ENCODE results near the gene GPR107. TPM values are rescaled to one million over a fixed set of nuclear protein-coding genes. Genes with fewer than 3 reads are reported as not detected.
A peak's percentile ranks its signal among the peaks of the same experiment; 100 is the strongest.

GPR107 gene
- total RNA-seq, 6 experiments from 2014 or later = 12.6 to 18.2 (median 14.5) TPM

GRCh38 chr9:130124085-130124860 lies 70.6 kb downstream of the GPR107 start:
- TF ChIP-seq, protein P1, sequence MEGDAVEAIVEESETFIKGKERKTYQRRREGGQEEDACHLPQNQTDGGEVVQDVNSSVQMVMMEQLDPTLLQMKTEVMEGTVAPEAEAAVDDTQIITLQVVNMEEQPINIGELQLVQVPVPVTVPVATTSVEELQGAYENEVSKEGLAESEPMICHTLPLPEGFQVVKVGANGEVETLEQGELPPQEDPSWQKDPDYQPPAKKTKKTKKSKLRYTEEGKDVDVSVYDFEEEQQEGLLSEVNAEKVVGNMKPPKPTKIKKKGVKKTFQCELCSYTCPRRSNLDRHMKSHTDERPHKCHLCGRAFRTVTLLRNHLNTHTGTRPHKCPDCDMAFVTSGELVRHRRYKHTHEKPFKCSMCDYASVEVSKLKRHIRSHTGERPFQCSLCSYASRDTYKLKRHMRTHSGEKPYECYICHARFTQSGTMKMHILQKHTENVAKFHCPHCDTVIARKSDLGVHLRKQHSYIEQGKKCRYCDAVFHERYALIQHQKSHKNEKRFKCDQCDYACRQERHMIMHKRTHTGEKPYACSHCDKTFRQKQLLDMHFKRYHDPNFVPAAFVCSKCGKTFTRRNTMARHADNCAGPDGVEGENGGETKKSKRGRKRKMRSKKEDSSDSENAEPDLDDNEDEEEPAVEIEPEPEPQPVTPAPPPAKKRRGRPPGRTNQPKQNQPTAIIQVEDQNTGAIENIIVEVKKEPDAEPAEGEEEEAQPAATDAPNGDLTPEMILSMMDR (IDR thresholded peaks at IDR 0.05) = no peak
- TF ChIP-seq POLR2A (IDR thresholded peaks at IDR 0.05) = no peak
- no peaks in the 10 kb centered on the region for H3K4me1 ChIP-seq
- no peaks in the 10 kb centered on the region for H3K27me3 ChIP-seq
- H3K9me3 ChIP-seq = no peaks in the 10 kb centered on the region
- H3K27ac ChIP-seq = no peak overlapping the region
- H3K4me3 ChIP-seq = no peak overlapping the region
- no peak for ATAC-seq
- intact Hi-C loops (cut with DNase I) = no loop called here
- 71% methylated on average over 6 of the region's 7 CpGs for WGBS (ENCODE audit: insufficient coverage, low coverage, low lambda C conversion rate, missing lambda C conversion rate)
- H3K36me3 ChIP-seq = peaks cover 0 to 12% (median 5%) of the 10 kb centered on the region in 4 donors
- DNase-seq = no peak

GRCh38 chr9:130126721-130127433 lies 73.2 kb downstream of the GPR107 start:
- no peaks in the 10 kb centered on the region for H3K27me3 ChIP-seq
- H3K9me3 ChIP-seq = no peaks in the 10 kb centered on the region
- TF ChIP-seq POLR2A (IDR thresholded peaks at IDR 0.05) = no peak
- TF ChIP-seq, protein P1 (IDR thresholded peaks at IDR 0.05) = no peak
- H3K4me3 ChIP-seq = no peak overlapping the region
- ATAC-seq = no peak
- intact Hi-C loops (cut with DNase I) = no loop called here
- no peak overlapping the region for H3K27ac ChIP-seq
- no peak for DNase-seq
- WGBS (ENCODE audit: insufficient coverage, low coverage, low lambda C conversion rate, missing lambda C conversion rate) = 88% methylated on average over 3 of the region's 4 CpGs
- peaks cover 0 to 20% (median 5%) of the 10 kb centered on the region in 4 donors for H3K36me3 ChIP-seq
- no peaks in the 10 kb centered on the region for H3K4me1 ChIP-seq

GRCh38 chr9:130128251-130128650 lies 74.5 kb downstream of the GPR107 start:
- DNase-seq (no peak), ATAC-seq (peak; percentile 57 to 75 (median 60))
- Histone ChIP-seq H3K27ac (peak overlapping the region in 2 of 3 donors; percentile 37 to 77), H3K9me3 (no peaks in the 10 kb centered on the region), H3K4me3 (no peak overlapping the region), H3K27me3 (no peaks in the 10 kb centered on the region), H3K36me3 (peaks cover 0 to 20% (median 5%) of the 10 kb centered on the region in 4 donors), H3K4me1 (no peaks in the 10 kb centered on the region)
- TF ChIP-seq, protein P1 (IDR thresholded peaks at IDR 0.05) = no peak
- no peak for TF ChIP-seq POLR2A (IDR thresholded peaks at IDR 0.05)
- intact Hi-C loops (cut with DNase I) = no loop called here
- WGBS (ENCODE audit: insufficient coverage, low coverage, low lambda C conversion rate, missing lambda C conversion rate) = 45% methylated on average over 6 of the region's 6 CpGs

DNA sequence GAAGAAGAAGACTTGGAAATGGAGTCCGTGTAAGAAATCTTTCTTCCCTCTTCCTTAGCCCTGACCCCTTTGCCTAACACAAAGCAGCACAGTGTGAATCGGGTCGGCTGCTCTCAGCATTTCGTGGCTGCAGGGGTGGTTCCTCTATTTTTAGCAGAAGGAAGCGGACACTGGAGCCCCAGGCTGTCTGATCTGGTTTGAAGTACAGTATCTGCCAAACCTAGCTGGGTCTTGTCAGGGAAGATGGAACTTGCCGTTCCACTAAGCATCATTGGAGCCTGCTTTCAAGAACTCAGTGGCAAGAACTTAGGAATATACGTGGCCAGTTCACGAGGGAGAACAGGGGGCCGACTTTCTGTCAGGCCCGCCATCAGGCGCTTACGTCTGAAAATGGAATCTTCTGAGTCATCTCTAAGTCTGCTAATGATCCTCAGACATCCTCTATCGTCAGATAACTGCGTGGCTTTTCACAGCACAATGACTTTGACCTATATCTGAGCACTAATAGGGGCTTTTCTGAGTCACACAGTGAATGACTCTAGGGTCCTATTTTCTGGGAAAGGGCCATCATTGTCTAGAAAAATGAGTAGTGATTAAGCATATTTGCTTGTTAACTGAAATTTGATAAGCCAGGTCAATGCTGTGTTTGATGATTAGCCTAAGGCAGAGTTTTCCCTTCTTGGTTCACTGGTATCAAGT lies 75.2 kb downstream of the GPR107 start:
- intact Hi-C loops (cut with DNase I) = no loop called here
- peak; percentile 64 to 78 (median 70) for ATAC-seq
- Histone ChIP-seq H3K4me1 (no peaks in the 10 kb centered on the region), H3K27ac (peak overlapping the region; percentile 5 to 77 (median 37)), H3K27me3 (no peaks in the 10 kb centered on the region), H3K9me3 (no peaks in the 10 kb centered on the region), H3K36me3 (peaks cover 0 to 20% (median 5%) of the 10 kb centered on the region in 4 donors), H3K4me3 (no peak overlapping the region)
- no peak for TF ChIP-seq POLR2A (IDR thresholded peaks at IDR 0.05)
- TF ChIP-seq, protein P1 (IDR thresholded peaks at IDR 0.05) = no peak
- WGBS (ENCODE audit: insufficient coverage, low coverage, low lambda C conversion rate, missing lambda C conversion rate) = 28% methylated on average over 3 of the region's 14 CpGs
- peak in 1 of 3 donors; percentile 59 for DNase-seq

Measured in right lobe of liver (tissue), 6 donors.